ENCODE data around the gene NCR3LG1.

The NCR3LG1 gene

GRCh38 chr11:17410606-17411379 is 59.2 kb downstream of the NCR3LG1 start:
- no peaks in the 10 kb centered on the region for H3K27me3 ChIP-seq (ENCODE audit: insufficient read depth, low read depth, severe bottlenecking)
- H3K36me3 ChIP-seq: peaks cover 4% of the 10 kb centered on the region
- DNase-seq: no peak
- H3K27ac ChIP-seq: no peak overlapping the region
- no peaks in the 10 kb centered on the region for H3K9me3 ChIP-seq (ENCODE audit: severe bottlenecking)
- no peak for TF ChIP-seq CTCF (IDR thresholded peaks at IDR 0.05; ENCODE audit: low read depth, low read length)
- H3K4me3 ChIP-seq (ENCODE audit: low read depth, low read length): no peak overlapping the region

GRCh38 chr11:17411418-17411817 is 59.8 kb downstream of the NCR3LG1 start:
- H3K4me3 ChIP-seq (ENCODE audit: low read depth, low read length): no peak overlapping the region
- peaks cover 4% of the 10 kb centered on the region for H3K36me3 ChIP-seq
- H3K27me3 ChIP-seq (ENCODE audit: insufficient read depth, low read depth, severe bottlenecking): no peaks in the 10 kb centered on the region
- no peak for TF ChIP-seq CTCF (IDR thresholded peaks at IDR 0.05; ENCODE audit: low read depth, low read length)
- no peak overlapping the region for H3K27ac ChIP-seq
- no peaks in the 10 kb centered on the region for H3K9me3 ChIP-seq (ENCODE audit: severe bottlenecking)
- DNase-seq: no peak

GRCh38 chr11:17412488-17413180 is 61.0 kb downstream of the NCR3LG1 start:
- H3K27ac ChIP-seq: peak overlapping the region; percentile 72
- no peaks in the 10 kb centered on the region for H3K9me3 ChIP-seq (ENCODE audit: severe bottlenecking)
- peak; percentile 61 for DNase-seq
- H3K27me3 ChIP-seq (ENCODE audit: insufficient read depth, low read depth, severe bottlenecking): no peaks in the 10 kb centered on the region
- no peak overlapping the region for H3K4me3 ChIP-seq (ENCODE audit: low read depth, low read length)
- peaks cover 4% of the 10 kb centered on the region for H3K36me3 ChIP-seq
- 0 out of 2 replicates have a peak, but pooled peaks have one; percentile 42 for TF ChIP-seq CTCF (IDR thresholded peaks at IDR 0.05; ENCODE audit: low read depth, low read length)

GRCh38 chr11:17413414-17414316 is 62.1 kb downstream of the NCR3LG1 start:
- Histone ChIP-seq H3K4me3 (ENCODE audit: low read depth, low read length) (no peak overlapping the region), H3K36me3 (no peaks in the 10 kb centered on the region), H3K9me3 (ENCODE audit: severe bottlenecking) (no peaks in the 10 kb centered on the region), H3K27ac (peak overlapping the region; percentile 72), H3K27me3 (ENCODE audit: insufficient read depth, low read depth, severe bottlenecking) (no peaks in the 10 kb centered on the region)
- DNase-seq: no peak
- TF ChIP-seq CTCF (IDR thresholded peaks at IDR 0.05; ENCODE audit: low read depth, low read length): no peak

GRCh38 chr11:17414317-17414737 is 62.7 kb downstream of the NCR3LG1 start:
- H3K4me3 ChIP-seq (ENCODE audit: low read depth, low read length): no peak overlapping the region
- H3K27ac ChIP-seq: no peak overlapping the region
- no peak for TF ChIP-seq CTCF (IDR thresholded peaks at IDR 0.05; ENCODE audit: low read depth, low read length)
- no peak for DNase-seq
- H3K27me3 ChIP-seq (ENCODE audit: insufficient read depth, low read depth, severe bottlenecking): no peaks in the 10 kb centered on the region
- H3K36me3 ChIP-seq: no peaks in the 10 kb centered on the region
- H3K9me3 ChIP-seq (ENCODE audit: severe bottlenecking): no peaks in the 10 kb centered on the region

All from WERI-Rb-1 (cell line).